ENCODE data around the gene ADAM12.
"Not testable (repeated sequence)": the region's sequence is repeated elsewhere in the genome, so short reads cannot be mapped to it uniquely, and the experiment has no call there.

The ADAM12 gene

DNA sequence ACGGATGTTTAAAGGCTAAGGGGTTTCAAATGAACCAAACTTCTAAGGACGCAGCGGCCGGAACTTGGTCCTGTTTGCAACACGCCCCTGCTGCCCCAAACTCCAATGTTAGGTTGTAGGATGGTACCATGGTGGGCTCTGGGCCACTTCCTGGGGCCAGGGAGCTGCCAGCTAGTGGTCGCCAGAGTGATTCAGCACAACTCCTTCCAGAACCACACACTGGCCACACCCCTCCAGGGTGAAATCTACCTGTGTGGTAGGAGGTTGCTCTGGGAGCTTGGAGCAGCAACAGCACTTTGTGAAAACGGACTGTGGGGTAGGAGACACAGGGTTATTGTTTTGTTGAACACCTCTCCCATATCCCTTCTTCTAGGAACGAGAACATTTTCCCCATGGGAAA, 330.8 kb downstream of the ADAM12 start:
- H3K4me3 ChIP-seq (ENCODE audit: low read depth, low read length): no peak overlapping the region
- DNase-seq (ENCODE audit: low read depth): no peak
- TF ChIP-seq, protein P1, sequence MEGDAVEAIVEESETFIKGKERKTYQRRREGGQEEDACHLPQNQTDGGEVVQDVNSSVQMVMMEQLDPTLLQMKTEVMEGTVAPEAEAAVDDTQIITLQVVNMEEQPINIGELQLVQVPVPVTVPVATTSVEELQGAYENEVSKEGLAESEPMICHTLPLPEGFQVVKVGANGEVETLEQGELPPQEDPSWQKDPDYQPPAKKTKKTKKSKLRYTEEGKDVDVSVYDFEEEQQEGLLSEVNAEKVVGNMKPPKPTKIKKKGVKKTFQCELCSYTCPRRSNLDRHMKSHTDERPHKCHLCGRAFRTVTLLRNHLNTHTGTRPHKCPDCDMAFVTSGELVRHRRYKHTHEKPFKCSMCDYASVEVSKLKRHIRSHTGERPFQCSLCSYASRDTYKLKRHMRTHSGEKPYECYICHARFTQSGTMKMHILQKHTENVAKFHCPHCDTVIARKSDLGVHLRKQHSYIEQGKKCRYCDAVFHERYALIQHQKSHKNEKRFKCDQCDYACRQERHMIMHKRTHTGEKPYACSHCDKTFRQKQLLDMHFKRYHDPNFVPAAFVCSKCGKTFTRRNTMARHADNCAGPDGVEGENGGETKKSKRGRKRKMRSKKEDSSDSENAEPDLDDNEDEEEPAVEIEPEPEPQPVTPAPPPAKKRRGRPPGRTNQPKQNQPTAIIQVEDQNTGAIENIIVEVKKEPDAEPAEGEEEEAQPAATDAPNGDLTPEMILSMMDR (IDR thresholded peaks at IDR 0.05; ENCODE audit: low read depth, low read length, missing control alignments): no peak

DNA sequence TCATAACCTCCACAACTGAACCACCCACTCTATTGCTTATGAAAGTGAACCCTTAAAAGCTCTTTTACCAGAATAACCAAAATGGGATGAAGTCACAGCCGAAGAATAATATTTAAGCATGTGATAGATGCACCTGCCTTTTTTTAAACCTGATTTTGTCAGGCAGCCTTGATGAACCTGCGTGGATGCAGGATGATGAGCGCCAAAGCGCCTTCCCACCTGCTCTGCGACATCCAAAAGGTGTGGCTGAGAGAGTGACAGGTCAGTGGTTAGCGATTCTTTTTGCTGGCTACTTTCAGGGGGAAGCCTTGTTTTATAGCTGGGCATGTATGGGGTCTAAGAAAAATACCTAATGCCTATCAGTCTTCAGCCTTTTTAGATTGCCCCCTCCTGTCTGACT, 334.1 kb downstream of the ADAM12 start:
- DNase-seq (ENCODE audit: low read depth): no peak
- TF ChIP-seq, protein P1 (IDR thresholded peaks at IDR 0.05; ENCODE audit: low read depth, low read length, missing control alignments): no peak
- no peak overlapping the region for H3K4me3 ChIP-seq (ENCODE audit: low read depth, low read length)

DNA sequence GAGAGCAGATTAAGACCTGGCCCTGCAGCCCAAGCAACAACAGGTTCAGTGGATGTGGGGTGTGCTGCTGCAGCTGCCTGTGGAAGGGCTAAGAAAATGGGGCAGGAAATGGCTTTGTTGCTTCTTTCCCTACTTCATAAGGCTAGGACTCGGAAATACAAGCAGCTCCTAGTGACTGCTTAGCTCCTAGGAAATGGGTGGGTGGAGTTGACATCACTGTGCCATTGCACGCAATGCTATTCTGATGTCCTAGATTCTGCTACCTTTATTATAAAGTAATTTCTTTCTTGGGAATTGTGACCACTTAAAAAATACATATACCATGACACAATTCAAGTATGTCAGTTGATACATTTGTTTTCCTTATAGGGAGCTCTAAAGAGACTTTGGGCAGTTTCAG, 336.1 kb downstream of the ADAM12 start:
- TF ChIP-seq, protein P1 (IDR thresholded peaks at IDR 0.05; ENCODE audit: low read depth, low read length, missing control alignments): no peak
- no peak overlapping the region for H3K4me3 ChIP-seq (ENCODE audit: low read depth, low read length)
- DNase-seq (ENCODE audit: low read depth): no peak

DNA sequence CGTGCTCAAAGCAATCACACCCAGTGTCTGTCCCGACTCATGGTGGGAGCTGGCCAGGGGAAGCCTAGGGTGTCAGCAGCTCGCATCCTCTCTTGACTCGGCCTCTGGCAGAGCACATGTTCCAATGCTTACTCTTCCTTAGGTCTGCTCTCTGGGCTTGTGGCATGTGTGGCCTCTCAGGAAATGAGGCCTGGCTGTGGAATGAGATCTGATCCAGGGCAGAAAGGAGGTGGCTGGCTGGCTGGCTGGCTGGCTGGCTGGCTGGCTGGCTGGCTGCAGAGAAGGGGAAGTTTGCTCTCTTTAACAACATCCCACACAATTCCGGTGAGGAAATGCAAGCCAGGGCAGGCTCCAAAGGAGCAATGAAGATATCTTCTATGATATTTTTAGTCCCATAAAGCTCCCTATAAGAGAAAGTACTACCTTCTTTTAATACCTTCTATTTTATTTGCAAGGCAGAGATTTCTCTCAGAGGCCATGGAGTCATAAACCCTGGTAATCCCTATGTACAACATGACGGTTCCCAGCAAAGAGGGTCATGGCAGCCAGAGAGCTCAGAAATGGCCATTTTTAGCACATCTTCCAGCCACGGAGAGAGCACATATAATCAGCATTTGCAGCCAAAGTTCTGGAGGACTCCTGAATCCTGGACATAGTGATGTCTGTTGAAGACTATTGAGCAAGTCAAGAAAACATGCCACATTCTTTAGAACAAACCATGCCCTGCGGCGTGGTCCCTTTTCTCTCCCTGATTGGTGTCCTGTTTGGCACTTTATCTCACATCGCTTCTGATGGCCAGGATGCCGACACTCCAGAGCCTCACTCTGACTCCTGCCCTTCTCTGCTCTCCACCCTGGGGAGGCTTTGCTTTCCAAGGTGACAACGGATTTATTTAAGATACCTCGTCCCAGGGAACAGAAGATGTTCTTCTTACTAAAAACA, 338.2 kb downstream of the ADAM12 start:
- TF ChIP-seq, protein P1 (IDR thresholded peaks at IDR 0.05; ENCODE audit: low read depth, low read length, missing control alignments): no peak
- H3K4me3 ChIP-seq (ENCODE audit: low read depth, low read length): no peak overlapping the region
- DNase-seq (ENCODE audit: low read depth): no peak

DNA sequence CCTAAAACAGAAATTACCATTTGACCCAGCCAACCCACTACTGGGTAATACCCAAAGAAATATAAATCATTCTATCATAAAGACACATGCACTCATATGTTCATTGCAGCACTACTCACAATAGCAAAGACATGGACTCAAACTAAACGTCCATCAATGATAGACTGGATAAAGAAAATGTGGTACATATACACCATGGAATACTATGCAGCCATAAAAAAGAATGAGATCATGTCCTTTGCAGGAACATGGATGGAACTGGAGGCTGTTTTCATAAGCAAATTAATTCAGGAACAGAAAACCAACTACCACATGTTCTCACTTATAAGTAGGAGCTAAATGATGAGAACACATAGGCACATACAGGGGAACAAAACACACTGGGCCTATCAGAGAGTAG, 340.5 kb downstream of the ADAM12 start:
- not testable (repeated sequence) for DNase-seq (ENCODE audit: low read depth)

GRCh38 chr10:126046831-126047230, 341.4 kb downstream of the ADAM12 start:
- TF ChIP-seq, protein P1 (IDR thresholded peaks at IDR 0.05; ENCODE audit: low read depth, low read length, missing control alignments): no peak
- no peak overlapping the region for H3K4me3 ChIP-seq (ENCODE audit: low read depth, low read length)
- no peak for DNase-seq (ENCODE audit: low read depth)

More for the DNA sequence above, 340.5 kb downstream of the ADAM12 start:
- not testable (repeated sequence) for H3K4me3 ChIP-seq (ENCODE audit: low read depth, low read length)

- no peak overlapping the region for H3K4me3 ChIP-seq (ENCODE audit: low read depth, low read length)
- TF ChIP-seq, protein P1 (IDR thresholded peaks at IDR 0.05; ENCODE audit: low read depth, low read length, missing control alignments): no peak
- DNase-seq (ENCODE audit: low read depth): no peak
Measured at GRCh38 chr10:126045861-126046260, 342.4 kb downstream of the ADAM12 start.
